Measurements from ENCODE around the gene MTUS2. TPM values are rescaled to one million over a fixed set of nuclear protein-coding genes. Genes with fewer than 3 reads are reported as not detected.

The MTUS2 gene
- total RNA-seq, 1 experiment from 2014 or later, result not detected

DNA sequence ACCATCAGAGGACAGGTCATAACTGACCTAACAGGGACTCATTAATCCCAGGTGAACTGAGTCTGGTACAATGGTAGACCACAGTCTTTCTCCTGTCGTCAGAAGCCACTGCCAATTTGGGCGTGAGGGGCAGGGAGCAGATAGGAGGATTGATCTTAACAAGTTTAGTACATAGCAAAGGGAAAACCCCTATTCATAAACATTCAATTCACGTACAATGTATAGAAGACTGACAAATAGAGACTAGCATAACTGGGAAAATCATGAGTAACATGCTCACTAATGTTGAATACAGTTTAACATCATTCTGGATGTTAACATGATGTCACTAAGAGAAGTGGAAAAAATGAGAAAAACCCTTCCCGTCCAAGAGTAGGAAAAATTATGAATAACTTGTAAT lies 721.3 kb downstream of the MTUS2 start:
- H3F3A ChIP-seq (ENCODE audit: low read length, unreplicated experiment), result no peaks in the 10 kb centered on the region
- ATAC-seq (no peak), DNase-seq (no peak)
- POLR2A ChIA-PET (ENCODE audit: unreplicated experiment), result no interaction called here
- H3K4me2 ChIP-seq (ENCODE audit: low read length), result no peak overlapping the region
- H2AFZ ChIP-seq (ENCODE audit: low read length), result no peak overlapping the region
- intact Hi-C loops (cut with micrococcal nuclease), result no loop called here
- peaks cover 4% of the 10 kb centered on the region; the same call in 1 of the 2 replicates for H3K36me3 ChIP-seq (ENCODE audit: low read depth, low read length)
- no peaks in the 10 kb centered on the region for H3K27me3 ChIP-seq (ENCODE audit: low read length)
- H3K79me2 ChIP-seq (ENCODE audit: low read length), result peaks cover 61% of the 10 kb centered on the region
- no peaks in the 10 kb centered on the region for H3K9me3 ChIP-seq (ENCODE audit: low read length)
- 0 out of 2 replicates have a peak, but pooled peaks cover 7% of the 10 kb centered on the region for H4K20me1 ChIP-seq (ENCODE audit: low read length)
- no TSS peak for BruUV-seq (replicated peaks)
- CTCF ChIA-PET, result no interaction called here
- no peak overlapping the region for H3K27ac ChIP-seq (ENCODE audit: low read length)
- no peaks in the 10 kb centered on the region for H3K9me2 ChIP-seq (replicated peaks; ENCODE audit: low read length)
- TF ChIP-seq EZH2 (IDR thresholded peaks at IDR 0.05; ENCODE audit: low read length, unreplicated experiment), result no peak
- TF ChIP-seq EZH2phosphoT487 (IDR thresholded peaks at IDR 0.05; ENCODE audit: borderline replicate concordance, low read length), result no peak
- no peak for TF ChIP-seq CTCF (conservative IDR thresholded peaks at IDR 0.05; ENCODE audit: low read depth, low read length)
- H3K4me3 ChIP-seq (ENCODE audit: low read length), result no peak overlapping the region
- H3K4me1 ChIP-seq (ENCODE audit: insufficient read depth, low read length), result peaks cover 4% of the 10 kb centered on the region; the same call in 1 of the 2 replicates
- H3K9ac ChIP-seq (ENCODE audit: low read length), result no peak overlapping the region

DNA sequence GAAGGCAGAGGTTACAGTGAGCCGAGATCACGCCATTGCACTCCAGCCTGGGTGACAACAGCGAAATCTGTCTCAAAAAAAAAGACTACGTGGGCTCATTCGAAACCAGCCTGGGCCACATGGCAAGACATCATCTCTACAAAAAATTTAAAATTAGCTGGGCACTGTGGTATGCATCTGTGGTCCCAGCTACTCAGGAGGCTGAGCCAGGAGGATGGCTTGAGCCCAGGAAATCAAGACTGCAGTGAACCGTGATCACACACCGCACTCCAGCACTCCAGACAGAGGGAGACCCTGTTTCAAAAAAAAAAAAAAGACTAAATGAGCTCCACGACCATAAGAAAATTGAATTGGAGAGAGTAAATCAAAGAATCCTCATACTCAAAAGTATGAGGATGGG lies 722.2 kb downstream of the MTUS2 start:
- no peak for DNase-seq
- Histone ChIP-seq H3K4me3 (ENCODE audit: low read length) (no peak overlapping the region), H3K9ac (ENCODE audit: low read length) (no peak overlapping the region), H3K27ac (ENCODE audit: low read length) (no peak overlapping the region), H3K36me3 (ENCODE audit: low read depth, low read length) (peaks cover 4% of the 10 kb centered on the region; the same call in 1 of the 2 replicates), H3K4me1 (ENCODE audit: insufficient read depth, low read length) (peaks cover 4% of the 10 kb centered on the region; the same call in 1 of the 2 replicates), H4K20me1 (ENCODE audit: low read length) (0 out of 2 replicates have a peak, but pooled peaks cover 7% of the 10 kb centered on the region), H3K79me2 (ENCODE audit: low read length) (peaks cover 64% of the 10 kb centered on the region), H3K4me2 (ENCODE audit: low read length) (no peak overlapping the region), H3K9me3 (ENCODE audit: low read length) (no peaks in the 10 kb centered on the region), H3K27me3 (ENCODE audit: low read length) (no peaks in the 10 kb centered on the region), H3K9me2 (replicated peaks; ENCODE audit: low read length) (no peaks in the 10 kb centered on the region), H2AFZ (ENCODE audit: low read length) (no peak overlapping the region), H3F3A (ENCODE audit: low read length, unreplicated experiment) (no peaks in the 10 kb centered on the region)
- intact Hi-C loops (cut with micrococcal nuclease), result no loop called here
- CTCF ChIA-PET, result no interaction called here
- BruUV-seq (replicated peaks), result no TSS peak
- ATAC-seq, result no peak
- TF ChIP-seq CTCF (conservative IDR thresholded peaks at IDR 0.05; ENCODE audit: low read depth, low read length), result no peak
- no peak for TF ChIP-seq EZH2phosphoT487 (IDR thresholded peaks at IDR 0.05; ENCODE audit: borderline replicate concordance, low read length)
- no peak for TF ChIP-seq EZH2 (IDR thresholded peaks at IDR 0.05; ENCODE audit: low read length, unreplicated experiment)
- POLR2A ChIA-PET (ENCODE audit: unreplicated experiment), result no interaction called here

DNA sequence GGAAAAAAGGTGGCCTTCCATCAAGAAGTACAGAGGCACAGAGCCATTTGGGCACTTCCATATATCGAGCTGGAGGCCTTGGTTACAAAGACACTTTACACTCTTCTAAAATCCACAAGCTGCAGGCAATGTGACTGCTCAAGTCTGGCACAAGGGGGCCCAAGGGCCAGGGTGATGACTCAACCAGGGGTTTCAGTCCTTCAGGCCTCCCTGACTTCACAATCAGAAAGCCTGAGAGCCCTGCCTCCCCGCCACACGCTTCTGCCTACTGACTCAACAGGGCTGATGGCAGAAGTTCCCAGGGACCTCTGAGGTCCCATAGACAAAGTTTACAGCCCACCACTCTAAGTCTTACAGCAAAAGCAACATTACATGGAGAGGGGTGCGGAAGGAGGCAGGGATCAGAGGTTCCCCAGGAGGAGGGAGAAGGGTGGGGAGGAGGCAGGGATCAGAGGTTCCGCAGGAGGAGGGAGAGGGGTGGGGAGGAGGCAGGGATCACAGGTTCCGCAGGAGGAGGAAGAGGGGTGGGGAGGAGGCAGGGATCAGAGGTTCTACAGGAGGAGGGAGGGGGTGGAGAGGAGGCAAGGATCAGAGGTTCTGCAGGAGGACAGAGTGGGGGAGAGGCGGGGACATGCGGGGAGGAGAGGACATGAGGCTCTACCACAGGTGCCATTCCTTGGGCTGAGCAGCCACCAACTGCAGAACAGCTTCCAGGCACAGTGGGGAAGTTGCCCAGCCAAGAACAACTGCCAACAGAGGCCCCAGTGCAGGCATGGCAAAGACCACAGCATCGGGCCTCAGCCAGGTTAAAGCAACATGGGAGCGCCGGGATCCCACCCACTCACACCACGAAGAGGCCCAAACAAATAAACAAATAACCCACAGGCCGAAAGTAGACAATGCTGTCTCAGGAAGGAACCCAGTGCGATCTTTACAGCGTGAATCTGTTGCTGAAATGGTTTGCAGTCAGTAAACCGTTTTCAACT lies 723.4 kb downstream of the MTUS2 start:
- Histone ChIP-seq H4K20me1 (ENCODE audit: low read length) (0 out of 2 replicates have a peak, but pooled peaks cover 7% of the 10 kb centered on the region), H3K4me3 (ENCODE audit: low read length) (no peak overlapping the region), H3K9me3 (ENCODE audit: low read length) (no peaks in the 10 kb centered on the region), H3K79me2 (ENCODE audit: low read length) (peaks cover 59% of the 10 kb centered on the region), H3K36me3 (ENCODE audit: low read depth, low read length) (peaks cover 7% of the 10 kb centered on the region), H3K9ac (ENCODE audit: low read length) (no peak overlapping the region), H3F3A (ENCODE audit: low read length, unreplicated experiment) (no peaks in the 10 kb centered on the region), H3K4me2 (ENCODE audit: low read length) (no peak overlapping the region), H3K4me1 (ENCODE audit: insufficient read depth, low read length) (peaks cover 4% of the 10 kb centered on the region; the same call in 1 of the 2 replicates), H3K9me2 (replicated peaks; ENCODE audit: low read length) (no peaks in the 10 kb centered on the region), H3K27me3 (ENCODE audit: low read length) (no peaks in the 10 kb centered on the region), H2AFZ (ENCODE audit: low read length) (no peak overlapping the region), H3K27ac (ENCODE audit: low read length) (no peak overlapping the region)
- TF ChIP-seq EZH2 (IDR thresholded peaks at IDR 0.05; ENCODE audit: low read length, unreplicated experiment) (no peak), EZH2phosphoT487 (IDR thresholded peaks at IDR 0.05; ENCODE audit: borderline replicate concordance, low read length) (no peak), CTCF (conservative IDR thresholded peaks at IDR 0.05; ENCODE audit: low read depth, low read length) (no peak)
- ATAC-seq (no peak), DNase-seq (peak; percentile 6)
- no TSS peak for BruUV-seq (replicated peaks)
- intact Hi-C loops (cut with micrococcal nuclease), result no loop called here
- ChIA-PET POLR2A (ENCODE audit: unreplicated experiment) (no interaction called here), CTCF (no interaction called here)
